Fibroblast of skin of right biceps (primary cell): ENCODE results near the gene HLA-DPB1.
A peak's percentile ranks its signal among the peaks of the same experiment; 100 is the strongest.
"Not testable (repeated sequence)": the region's sequence is repeated elsewhere in the genome, so short reads cannot be mapped to it uniquely, and the experiment has no call there.

Experiments used
- DNase-seq: peaks from one replicate; pipeline ENCODE4 v3.0.0-alpha.2; 2013

HLA-DPB1 gene

GRCh38 chr6:33075568-33076405, at the start of gene HLA-DPB1:
TSS of gene HLA-DPB1 (plus strand) at chr6:33075990. CDS start at chr6:33076042, 52 bp downstream.
- peak; percentile 41 for DNase-seq

DNA sequence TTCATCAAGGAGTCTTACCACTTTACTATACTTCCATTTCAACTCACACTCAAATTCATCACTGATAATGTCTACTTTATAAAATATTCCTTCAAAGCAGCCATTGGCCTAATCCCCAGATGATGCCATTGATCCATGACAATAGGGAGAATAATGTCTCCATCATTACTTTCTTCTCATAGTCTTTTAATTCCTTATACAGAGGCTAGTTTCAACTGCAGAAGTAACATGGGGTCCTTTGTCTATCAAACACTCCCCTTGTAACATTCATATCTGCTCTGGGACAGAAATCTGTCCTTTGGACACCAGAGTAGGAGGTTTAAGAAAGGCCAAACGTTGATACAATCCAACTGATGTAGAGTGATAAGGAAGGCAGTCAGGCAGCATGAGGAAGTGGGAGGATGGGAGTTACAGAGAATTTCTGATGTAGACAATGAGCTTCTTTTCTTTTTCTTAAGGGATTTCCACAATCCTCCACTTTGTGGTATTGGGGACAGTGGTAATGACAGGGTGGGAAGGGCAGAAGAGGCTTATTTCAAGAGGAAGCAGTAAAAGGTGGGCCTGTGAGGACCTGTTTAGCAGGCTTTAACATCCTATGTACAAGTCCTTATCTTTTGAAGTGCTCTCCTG, 47.5 kb upstream of the HLA-DPB1 start:
- DNase-seq = no peak

GRCh38 chr6:33029328-33030184, 46.2 kb upstream of the HLA-DPB1 start:
- no peak for DNase-seq

DNA sequence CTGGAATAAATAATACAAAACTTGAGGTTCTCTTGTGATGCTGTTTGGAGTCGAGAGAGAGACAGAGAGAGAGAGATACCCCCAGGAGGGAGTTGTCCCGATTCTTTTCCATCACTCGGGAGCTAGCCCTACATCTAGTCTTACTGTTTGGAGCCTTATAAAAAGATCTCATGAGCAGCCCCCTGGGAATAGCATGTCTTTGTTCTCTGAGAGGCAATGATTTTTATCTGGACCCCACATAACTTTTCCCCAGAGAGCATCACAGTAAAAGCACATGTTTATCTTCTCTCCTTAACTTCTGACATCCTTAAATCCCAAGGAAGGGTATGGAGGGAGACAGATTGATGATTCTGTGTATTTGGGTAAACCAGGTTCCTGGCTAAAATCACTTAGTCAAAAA, 45.5 kb upstream of the HLA-DPB1 start:
- DNase-seq = no peak

- no peak for DNase-seq
Measured at GRCh38 chr6:33034554-33034953, 41.2 kb upstream of the HLA-DPB1 start.

DNA sequence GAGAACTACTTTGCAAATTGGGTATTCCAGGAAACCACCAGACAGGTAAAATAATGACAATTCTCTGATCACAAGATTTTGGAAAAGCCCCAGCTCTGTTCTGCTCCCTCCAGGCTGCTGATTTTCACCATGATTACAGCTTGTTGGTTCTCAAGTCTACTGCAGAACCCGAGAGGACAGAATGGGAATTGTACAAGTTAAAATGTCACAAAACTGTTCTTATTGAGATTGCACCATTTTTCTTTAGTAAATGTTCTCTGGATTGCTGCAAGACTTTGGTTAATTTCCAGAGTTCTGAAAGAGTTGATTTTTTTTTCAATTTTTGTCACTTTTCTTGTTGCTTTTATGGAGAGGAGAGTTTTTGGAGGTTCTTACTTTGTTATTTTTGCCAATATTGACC, 39.3 kb upstream of the HLA-DPB1 start:
- no peak for DNase-seq

DNA sequence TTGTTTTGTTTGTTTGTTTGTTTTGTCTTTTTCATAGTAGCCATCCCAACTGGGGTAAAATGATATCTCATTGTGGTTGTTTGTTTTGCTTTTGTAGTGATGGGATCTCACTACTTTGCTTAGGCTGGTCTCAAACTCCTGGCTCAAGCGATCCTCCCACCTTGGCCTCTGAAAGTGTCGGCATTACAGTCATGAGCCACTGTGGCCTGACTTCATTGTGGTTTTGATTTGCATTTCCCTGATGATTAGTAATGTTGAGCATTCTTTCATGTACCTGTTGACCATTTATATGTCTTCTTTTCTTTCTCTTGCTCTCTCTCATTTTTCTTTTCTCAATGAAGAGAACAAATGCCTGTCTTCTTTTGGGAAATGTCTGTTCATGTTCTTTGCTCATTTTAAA, 35.6 kb upstream of the HLA-DPB1 start:
- DNase-seq = no peak

GRCh38 chr6:33049323-33050013, 26.3 kb upstream of the HLA-DPB1 start:
- no peak for DNase-seq

GRCh38 chr6:33050014-33050810, 25.6 kb upstream of the HLA-DPB1 start:
- no peak for DNase-seq

DNA sequence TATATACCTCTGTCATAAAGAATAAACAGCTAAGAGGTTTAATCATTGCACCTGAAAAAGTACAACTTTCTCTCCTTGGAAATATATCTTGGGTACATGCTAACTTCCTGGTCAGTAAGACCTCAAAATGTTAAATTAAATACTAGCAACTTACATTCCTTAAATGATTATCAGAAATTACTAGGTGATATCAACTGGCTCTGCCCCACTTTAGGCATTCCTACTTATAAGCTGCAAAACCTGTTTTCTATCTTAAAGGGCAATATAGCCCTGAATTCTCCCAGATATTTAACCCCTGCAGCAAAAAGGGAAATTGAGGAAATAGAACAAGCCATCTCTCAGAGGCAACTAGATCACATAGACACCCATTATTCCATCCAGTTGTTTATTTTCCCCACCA, 23.2 kb upstream of the HLA-DPB1 start:
- no peak for DNase-seq

DNA sequence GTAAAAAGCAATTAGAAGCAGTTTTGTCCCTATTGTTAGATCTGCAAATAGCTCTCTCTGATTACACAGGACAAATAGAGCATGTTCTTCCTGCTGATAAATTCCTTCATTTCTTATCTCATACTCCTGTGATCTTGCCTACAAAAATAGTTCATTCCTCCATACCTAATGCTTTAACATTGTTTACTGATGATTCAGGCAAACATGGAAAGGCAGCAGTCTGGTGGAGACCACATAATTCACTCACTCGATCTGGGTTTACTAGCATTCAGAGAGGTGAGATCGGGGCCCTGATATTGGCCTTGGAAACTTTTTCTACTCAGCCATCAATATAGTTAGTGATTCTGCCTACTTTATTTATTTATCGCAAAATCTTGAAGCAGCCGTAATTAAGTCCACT, 22.6 kb upstream of the HLA-DPB1 start:
- DNase-seq = peak; percentile 51

- no peak for DNase-seq
Measured at GRCh38 chr6:33057222-33058150, 18.3 kb upstream of the HLA-DPB1 start.

DNA sequence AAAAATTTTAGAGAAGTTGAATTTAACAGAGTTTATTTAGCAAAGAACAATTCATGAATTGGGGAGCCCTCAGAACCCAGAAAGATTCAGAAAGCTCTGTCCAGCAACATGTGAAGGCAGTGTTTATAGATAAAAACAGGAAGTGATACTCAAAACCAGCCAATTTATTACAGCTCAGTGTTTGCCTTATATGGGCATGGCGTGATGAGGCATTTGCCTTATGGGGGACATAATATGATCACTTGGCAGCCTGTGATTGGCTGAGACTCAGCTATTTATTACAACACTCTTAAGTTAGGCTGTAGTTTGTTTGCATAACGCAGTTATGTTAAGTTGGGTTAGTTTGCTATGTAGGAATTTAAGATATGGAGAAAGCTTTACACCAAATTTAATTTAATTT, 13.8 kb upstream of the HLA-DPB1 start:
- peak; percentile 28 for DNase-seq

- DNase-seq = not testable (repeated sequence)
Measured at GRCh38 chr6:33063435-33063834, 12.4 kb upstream of the HLA-DPB1 start.

- no peak for DNase-seq
Measured at GRCh38 chr6:33064723-33065122, 11.1 kb upstream of the HLA-DPB1 start.

- DNase-seq = no peak
Measured at GRCh38 chr6:33065312-33065711, 10.5 kb upstream of the HLA-DPB1 start.

GRCh38 chr6:33066917-33067521, 8.8 kb upstream of the HLA-DPB1 start:
- no peak for DNase-seq

- no peak for DNase-seq
Measured at GRCh38 chr6:33069021-33069738, 6.6 kb upstream of the HLA-DPB1 start.

- DNase-seq = no peak
Measured at GRCh38 chr6:33070909-33071308, 4.9 kb upstream of the HLA-DPB1 start.

DNA sequence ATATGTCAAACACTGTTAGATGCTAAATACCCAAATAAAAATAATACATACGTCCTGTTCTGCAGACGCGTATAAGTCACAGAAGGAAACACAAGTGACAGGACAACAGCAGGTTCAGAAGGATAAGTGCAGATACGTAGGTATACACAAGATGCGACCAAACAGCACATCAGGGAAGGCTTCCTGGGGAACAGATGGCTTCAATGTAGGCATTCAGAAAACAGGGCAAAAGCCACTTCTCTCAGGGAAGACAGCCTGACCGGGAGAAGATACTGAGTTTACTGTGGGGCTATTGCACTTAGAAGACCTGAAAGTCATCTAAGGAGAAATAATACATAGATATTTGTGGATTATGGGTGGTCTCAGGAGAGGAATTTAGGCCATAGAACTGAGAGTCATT, 4.2 kb upstream of the HLA-DPB1 start:
- no peak for DNase-seq
